Measurements from ENCODE around the gene FSTL1.

The FSTL1 gene

GRCh38 chr3:120429921-120430361, 20.9 kb downstream of the FSTL1 start:
- TF ChIP-seq, protein P1, sequence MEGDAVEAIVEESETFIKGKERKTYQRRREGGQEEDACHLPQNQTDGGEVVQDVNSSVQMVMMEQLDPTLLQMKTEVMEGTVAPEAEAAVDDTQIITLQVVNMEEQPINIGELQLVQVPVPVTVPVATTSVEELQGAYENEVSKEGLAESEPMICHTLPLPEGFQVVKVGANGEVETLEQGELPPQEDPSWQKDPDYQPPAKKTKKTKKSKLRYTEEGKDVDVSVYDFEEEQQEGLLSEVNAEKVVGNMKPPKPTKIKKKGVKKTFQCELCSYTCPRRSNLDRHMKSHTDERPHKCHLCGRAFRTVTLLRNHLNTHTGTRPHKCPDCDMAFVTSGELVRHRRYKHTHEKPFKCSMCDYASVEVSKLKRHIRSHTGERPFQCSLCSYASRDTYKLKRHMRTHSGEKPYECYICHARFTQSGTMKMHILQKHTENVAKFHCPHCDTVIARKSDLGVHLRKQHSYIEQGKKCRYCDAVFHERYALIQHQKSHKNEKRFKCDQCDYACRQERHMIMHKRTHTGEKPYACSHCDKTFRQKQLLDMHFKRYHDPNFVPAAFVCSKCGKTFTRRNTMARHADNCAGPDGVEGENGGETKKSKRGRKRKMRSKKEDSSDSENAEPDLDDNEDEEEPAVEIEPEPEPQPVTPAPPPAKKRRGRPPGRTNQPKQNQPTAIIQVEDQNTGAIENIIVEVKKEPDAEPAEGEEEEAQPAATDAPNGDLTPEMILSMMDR (IDR thresholded peaks at IDR 0.05; ENCODE audit: control extremely low read depth, extremely low read depth, low read depth, missing control alignments): no peak
- CTCF ChIA-PET: interaction anchor here (5.0 kb wide), 1 partner anchor 12 kb away, joined by 27 read pairs; no protein-coding TSS in a partner anchor
- DNase-seq (ENCODE audit: extremely low spot score): no peak
- POLR2A ChIA-PET: no interaction called here

DNA sequence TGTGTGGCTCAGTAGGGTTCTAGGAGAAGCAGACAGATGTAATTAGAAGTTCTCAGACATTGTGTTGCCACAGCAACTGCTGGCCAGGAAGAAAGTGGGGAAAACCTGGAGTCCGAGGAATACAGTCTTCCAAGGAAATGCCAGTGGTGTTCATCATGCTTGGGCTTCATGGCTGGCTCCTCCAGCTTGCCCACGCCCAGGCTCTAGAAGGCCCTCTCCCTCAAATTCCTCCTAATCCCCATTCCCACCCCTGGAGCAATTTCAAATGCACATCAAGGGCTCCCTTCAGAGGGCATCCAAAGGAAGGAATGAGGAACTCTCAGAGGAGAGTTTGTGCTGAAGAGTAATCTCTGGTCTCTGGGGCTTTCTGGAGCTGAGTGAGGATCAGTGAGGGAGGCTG, 21.9 kb downstream of the FSTL1 start:
- DNase-seq (ENCODE audit: extremely low spot score): no peak
- TF ChIP-seq, protein P1 (IDR thresholded peaks at IDR 0.05; ENCODE audit: control extremely low read depth, extremely low read depth, low read depth, missing control alignments): no peak
- ChIA-PET POLR2A (no interaction called here), CTCF (interaction anchor here (5.0 kb wide), 1 partner anchor 11 kb away, joined by 27 read pairs; no protein-coding TSS in a partner anchor)

DNA sequence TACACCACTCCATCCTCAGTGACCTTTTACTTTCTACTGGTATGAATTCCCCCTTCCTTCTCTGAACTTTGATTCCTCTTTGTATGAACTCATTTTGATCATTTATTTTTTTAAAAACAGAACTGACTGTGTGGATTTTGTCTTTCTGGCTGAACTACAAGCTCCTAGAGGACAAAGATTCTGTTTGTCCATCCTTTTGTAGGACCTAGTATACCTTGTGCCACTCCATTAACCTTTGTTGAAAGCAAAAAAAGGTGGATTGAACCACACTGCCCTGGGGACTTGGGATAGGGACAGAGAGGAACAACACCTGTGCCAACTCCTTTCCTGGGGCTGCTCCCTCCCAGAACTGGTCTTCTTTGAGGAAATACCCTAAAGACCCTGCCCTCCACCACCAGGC, 23.6 kb downstream of the FSTL1 start:
- CTCF ChIA-PET: interaction anchor here (1.6 kb wide), 1 partner anchor 10 kb away, joined by 7 read pairs; no protein-coding TSS in a partner anchor
- POLR2A ChIA-PET: no interaction called here
- TF ChIP-seq, protein P1 (IDR thresholded peaks at IDR 0.05; ENCODE audit: control extremely low read depth, extremely low read depth, low read depth, missing control alignments): no peak
- DNase-seq (ENCODE audit: extremely low spot score): no peak

DNA sequence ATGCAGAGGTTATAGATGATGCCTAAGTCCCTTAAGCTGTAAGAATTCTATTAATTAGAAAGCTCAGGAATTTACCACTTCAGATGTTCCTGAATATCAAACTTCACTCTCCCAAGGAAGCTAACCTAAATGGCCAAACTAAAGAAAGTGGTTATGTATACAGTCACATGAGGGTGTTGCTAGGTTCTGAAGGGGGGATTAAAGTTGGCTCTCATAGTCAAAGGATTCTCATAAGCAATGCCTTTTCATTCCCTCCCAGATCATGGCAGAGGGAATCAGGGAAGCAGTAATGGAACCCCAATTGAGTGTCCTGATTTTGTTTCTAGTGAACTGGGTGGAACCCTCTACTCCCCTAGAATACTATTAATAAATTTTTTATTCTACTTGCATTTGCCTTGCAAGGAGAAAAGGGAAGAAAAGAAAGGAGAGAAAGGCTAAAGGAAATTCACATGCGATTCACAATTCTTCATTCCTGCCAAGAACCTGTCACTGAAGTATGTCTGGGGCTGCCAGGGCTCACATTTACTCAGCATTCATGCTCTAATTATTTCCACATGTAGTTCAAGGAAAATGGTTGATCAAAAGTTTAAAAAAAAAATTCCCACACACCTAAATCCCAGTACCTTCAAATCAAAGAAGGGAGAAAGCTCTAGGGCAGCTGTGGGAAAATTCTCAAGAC, 25.1 kb downstream of the FSTL1 start:
- TF ChIP-seq, protein P1 (IDR thresholded peaks at IDR 0.05; ENCODE audit: control extremely low read depth, extremely low read depth, low read depth, missing control alignments): no peak
- ChIA-PET POLR2A (no interaction called here), CTCF (interaction anchor here (1.0 to 1.6 kb wide), 5 partner anchors 8 to 174 kb away, joined by 3 to 5 read pairs (median 3); no protein-coding TSS in a partner anchor)
- no peak for DNase-seq (ENCODE audit: extremely low spot score)

- ChIA-PET POLR2A (interaction anchor here (0.6 kb wide), 1 partner anchor 966 kb away, joined by 3 read pairs; no protein-coding TSS in a partner anchor), CTCF (interaction anchor here (1.0 to 1.6 kb wide), 5 partner anchors 8 to 174 kb away, joined by 3 to 5 read pairs (median 3); no protein-coding TSS in a partner anchor)
- TF ChIP-seq, protein P1 (IDR thresholded peaks at IDR 0.05; ENCODE audit: control extremely low read depth, extremely low read depth, low read depth, missing control alignments): no peak
- DNase-seq (ENCODE audit: extremely low spot score): no peak
Observed at GRCh38 chr3:120424976-120425570, 25.7 kb downstream of the FSTL1 start.

DNA sequence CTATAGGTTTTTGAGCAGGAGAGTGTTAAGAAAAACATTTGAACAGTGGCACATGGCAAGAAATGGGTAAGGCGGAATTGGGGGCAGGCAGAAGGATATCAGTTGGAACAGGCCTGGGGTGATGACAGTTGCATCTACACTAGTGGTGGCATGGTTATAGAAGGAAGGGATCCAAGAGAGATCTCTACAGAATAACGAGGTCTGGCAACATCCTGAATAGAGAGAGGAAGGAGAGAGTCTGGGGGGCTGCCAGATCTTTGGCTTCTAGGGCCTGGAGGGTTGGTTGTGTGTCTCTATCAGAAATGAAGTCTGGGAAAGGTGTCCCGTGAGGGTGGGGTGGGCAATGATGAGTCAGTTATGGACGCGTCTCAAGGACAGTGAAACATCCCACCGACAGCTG, 26.3 kb downstream of the FSTL1 start:
- TF ChIP-seq, protein P1 (IDR thresholded peaks at IDR 0.05; ENCODE audit: control extremely low read depth, extremely low read depth, low read depth, missing control alignments): no peak
- DNase-seq (ENCODE audit: extremely low spot score): no peak
- CTCF ChIA-PET: interaction anchor here (1.6 kb wide), 1 partner anchor 14 kb away, joined by 3 read pairs; no protein-coding TSS in a partner anchor
- POLR2A ChIA-PET: interaction anchor here (0.6 kb wide), 1 partner anchor 965 kb away, joined by 3 read pairs; no protein-coding TSS in a partner anchor
